GM12872 (cell line): ENCODE results near the gene GEMIN7.

Experiments used
- TF ChIP-seq, protein P1 (sequence below): IDR thresholded peaks from 3 replicates; pipeline ENCODE4 v1.5.1; 2011; ENCODE audit warnings: low read depth, mild to moderate bottlenecking, low read length, moderate library complexity; ENCODE audit not compliant: insufficient read depth

GEMIN7 gene

DNA sequence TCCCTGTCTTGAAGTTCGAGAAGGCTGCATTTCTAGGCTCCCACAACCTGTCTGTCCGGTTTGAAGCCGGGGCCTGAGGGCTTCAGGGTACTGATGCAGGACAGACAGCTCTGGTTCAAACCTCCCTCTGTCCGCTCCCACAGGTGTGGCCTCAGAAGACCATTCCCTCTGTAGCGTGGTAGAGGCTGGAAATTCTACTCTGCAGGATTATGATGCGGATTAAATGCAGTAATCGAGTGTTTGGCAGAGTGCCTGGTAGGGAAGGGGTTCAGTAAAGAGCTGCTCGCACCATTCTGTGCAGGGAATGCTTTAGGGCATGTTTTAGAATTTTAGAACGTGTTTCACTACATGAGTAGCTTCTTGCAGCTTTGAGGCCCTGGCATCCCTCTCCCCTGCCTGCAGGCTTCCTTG lies 44.4 kb downstream of the GEMIN7 start:
- TF ChIP-seq, protein P1, sequence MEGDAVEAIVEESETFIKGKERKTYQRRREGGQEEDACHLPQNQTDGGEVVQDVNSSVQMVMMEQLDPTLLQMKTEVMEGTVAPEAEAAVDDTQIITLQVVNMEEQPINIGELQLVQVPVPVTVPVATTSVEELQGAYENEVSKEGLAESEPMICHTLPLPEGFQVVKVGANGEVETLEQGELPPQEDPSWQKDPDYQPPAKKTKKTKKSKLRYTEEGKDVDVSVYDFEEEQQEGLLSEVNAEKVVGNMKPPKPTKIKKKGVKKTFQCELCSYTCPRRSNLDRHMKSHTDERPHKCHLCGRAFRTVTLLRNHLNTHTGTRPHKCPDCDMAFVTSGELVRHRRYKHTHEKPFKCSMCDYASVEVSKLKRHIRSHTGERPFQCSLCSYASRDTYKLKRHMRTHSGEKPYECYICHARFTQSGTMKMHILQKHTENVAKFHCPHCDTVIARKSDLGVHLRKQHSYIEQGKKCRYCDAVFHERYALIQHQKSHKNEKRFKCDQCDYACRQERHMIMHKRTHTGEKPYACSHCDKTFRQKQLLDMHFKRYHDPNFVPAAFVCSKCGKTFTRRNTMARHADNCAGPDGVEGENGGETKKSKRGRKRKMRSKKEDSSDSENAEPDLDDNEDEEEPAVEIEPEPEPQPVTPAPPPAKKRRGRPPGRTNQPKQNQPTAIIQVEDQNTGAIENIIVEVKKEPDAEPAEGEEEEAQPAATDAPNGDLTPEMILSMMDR: no peak

DNA sequence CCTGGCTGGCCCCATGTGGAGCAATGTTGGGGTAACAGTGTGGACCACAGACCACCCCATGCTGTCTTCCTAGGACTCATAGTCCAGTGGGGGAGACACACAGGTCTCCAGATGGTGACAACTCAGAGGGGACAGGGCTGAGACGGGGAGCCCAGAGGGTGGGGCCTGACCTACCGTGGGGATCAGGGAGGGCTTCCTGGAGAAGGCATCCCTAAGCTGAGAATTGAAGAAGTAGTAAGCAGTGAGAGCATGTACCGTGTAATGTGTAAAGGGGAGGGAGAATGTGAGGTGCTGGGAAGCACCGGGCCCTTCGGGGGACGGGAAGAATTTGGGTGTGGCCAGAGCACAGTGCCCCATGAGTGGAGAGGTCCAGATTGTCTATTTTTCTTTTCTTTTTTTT lies 45.0 kb downstream of the GEMIN7 start:
- TF ChIP-seq, protein P1: no peak

DNA sequence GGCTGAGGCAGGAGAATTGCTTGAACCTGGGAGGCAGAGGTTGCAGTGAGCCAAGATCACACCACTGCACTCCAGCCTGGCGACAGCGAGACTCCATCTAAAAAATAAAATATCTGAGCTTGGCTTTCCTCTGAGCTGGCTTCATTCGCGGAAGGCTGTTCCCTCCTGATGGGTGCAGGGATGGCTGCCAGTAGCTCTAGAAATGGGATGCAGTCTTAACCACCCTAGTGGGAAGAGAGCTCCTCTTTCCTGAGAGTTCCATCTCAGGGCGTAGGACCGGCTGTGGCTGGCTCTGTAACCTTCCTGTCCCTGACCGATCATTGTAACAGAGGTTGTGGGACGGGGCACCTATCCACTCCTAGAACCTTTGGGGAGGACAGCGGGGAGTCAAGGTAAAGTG lies 46.3 kb downstream of the GEMIN7 start:
- TF ChIP-seq, protein P1: no peak

DNA sequence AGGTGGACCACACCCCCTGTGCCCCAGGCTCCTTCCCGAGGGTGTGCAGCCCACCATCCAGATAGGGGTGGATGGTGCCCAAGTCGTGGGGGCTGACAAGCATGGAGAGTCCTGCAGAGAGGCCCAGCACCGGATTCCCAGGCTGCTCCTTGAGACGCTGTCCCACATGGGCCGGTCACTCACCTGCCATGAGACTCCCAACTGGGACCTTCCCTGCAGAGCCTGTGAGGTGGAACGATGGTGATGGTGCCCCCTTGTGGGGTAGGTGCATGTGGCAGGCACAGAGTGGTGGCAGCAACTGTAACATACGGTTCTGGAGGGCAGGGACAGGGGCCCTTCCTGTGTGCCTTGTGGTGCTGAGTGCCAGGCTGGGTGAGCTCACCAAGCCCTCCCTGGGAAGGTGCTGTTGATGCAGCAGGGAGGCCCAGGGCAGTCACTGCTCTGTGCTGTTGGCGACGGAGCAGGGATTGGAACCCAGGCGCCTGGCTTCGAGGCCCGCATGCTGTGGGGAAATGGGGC lies 47.0 kb downstream of the GEMIN7 start:
- TF ChIP-seq, protein P1: peak; percentile 91

DNA sequence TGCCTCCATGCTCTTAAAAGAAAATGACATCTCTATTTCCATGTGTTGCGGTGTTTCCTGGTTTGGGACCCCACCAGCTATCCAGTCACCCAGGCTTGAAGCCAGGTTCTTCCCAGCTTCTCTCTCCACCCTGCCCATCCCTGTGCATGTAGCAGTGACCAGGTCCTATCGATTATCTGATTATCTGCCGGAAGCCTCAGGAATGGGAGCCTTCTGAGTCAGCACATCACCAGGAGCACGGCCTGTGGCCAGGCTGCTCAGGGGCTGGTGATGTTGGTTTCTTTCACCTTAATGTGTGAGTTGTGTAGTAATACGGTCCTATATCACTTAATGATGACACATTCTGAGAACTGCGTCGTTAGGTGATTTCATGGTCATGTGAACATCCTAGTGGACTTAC lies 47.6 kb downstream of the GEMIN7 start:
- TF ChIP-seq, protein P1: no peak

DNA sequence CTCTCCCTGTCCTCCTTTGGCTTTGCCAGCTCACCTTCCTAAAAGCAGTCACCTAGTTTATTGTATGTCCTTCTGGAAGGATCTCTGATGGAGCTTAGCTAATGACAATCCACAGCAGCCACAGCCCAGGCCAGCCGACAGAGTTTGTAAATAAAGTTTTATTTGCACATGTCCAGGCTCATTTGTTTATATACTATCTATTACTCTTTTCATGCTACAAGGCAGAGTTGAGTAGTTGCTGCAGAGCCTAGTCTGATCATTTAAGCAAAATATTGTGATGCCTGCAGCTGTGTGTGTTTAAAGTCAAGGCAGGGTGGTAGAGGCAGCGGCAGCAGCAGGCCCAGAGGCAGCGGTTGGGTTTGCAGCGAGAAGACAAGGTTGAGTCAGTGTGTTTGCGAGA lies 49.1 kb downstream of the GEMIN7 start:
- TF ChIP-seq, protein P1: no peak

DNA sequence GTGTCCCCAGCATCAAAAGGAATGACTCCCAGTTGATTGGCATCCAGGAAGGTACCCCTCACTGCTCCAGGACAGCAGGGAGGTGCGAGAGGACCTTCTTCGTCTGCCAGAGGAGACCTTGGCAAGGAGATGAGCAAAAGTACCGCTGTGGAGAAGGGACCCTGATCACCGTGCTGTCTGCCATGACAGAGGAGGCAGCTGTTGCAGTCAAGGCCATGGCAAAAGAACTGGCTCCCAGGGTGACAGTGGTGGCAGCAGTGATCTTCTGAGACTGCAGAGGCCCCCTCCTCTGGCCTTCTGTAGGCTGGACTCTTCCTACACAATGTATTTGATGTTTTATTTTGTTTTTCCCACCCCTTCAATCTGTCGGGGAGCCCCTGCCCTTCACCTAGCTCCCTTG lies 49.7 kb downstream of the GEMIN7 start:
- TF ChIP-seq, protein P1: no peak
